ENCODE data around the gene AOPEP.

DNA sequence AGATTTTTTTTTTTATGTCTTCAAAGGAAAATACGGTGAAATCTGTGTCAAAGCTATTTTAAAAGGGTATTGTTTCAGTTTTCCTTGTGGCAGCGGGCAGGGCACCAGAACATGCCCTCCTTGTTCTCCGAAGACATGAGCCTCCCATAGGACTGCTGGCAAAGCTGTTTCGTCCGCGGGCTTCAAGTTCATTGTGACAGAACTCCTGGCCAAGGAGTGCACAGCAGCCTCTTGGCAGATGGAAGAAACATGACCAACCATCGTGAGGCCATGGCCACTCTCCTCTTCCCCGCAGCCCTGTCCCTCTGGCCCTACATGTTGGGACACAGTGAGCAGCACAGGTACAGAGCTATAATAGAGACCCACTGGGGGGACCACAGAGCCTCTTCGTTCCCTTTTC, 99.5 kb downstream of the AOPEP start:
- TF ChIP-seq CTCF (IDR thresholded peaks at IDR 0.05) (no peak), EP300 (IDR thresholded peaks at IDR 0.05) (no peak), POLR2A (IDR thresholded peaks at IDR 0.05) (no peak), POLR2AphosphoS5 (IDR thresholded peaks at IDR 0.05) (no peak)

All from sigmoid colon (tissue), 4 donors.